HG02763 (cell line): ENCODE results near the gene C14orf180.
"Not testable (repeated sequence)": the region's sequence is repeated elsewhere in the genome, so short reads cannot be mapped to it uniquely, and the experiment has no call there.

ENCODE experiments used
- ATAC-seq: cut with Tn5 transposase; IDR thresholded peaks from one replicate; pipeline ENCODE4 v1.9.1; 2021; ENCODE audit warnings: mild to moderate bottlenecking, moderate library complexity; ENCODE audit not compliant: unreplicated experiment

C14orf180 gene

GRCh38 chr14:104604458-104605449 is 25.2 kb downstream of the C14orf180 start, which contains the start of gene TMEM179:
TSS of gene TMEM179 (minus strand) at chr14:104604772. CDS start at chr14:104604741, 31 bp downstream.
- ATAC-seq: no peak

GRCh38 chr14:104609666-104610065 is 30.1 kb downstream of the C14orf180 start:
- no peak for ATAC-seq

GRCh38 chr14:104610749-104611310 is 31.3 kb downstream of the C14orf180 start:
- ATAC-seq: no peak

GRCh38 chr14:104611881-104612280 is 32.3 kb downstream of the C14orf180 start:
- no peak for ATAC-seq

- ATAC-seq: no peak
Observed at GRCh38 chr14:104614126-104614812, 34.7 kb downstream of the C14orf180 start.

- no peak for ATAC-seq
Observed at GRCh38 chr14:104624939-104625338, 45.4 kb downstream of the C14orf180 start.

- no peak for ATAC-seq
Observed at GRCh38 chr14:104632781-104633180, 53.2 kb downstream of the C14orf180 start.

GRCh38 chr14:104633276-104634137 is 53.9 kb downstream of the C14orf180 start:
- no peak for ATAC-seq

GRCh38 chr14:104634138-104634760 is 54.7 kb downstream of the C14orf180 start:
- no peak for ATAC-seq

- no peak for ATAC-seq
Observed at GRCh38 chr14:104634886-104635570, 55.5 kb downstream of the C14orf180 start.

GRCh38 chr14:104635717-104636116 is 56.2 kb downstream of the C14orf180 start:
- no peak for ATAC-seq

- no peak for ATAC-seq
Observed at GRCh38 chr14:104636131-104636530, 56.6 kb downstream of the C14orf180 start.

GRCh38 chr14:104636846-104637545 is 57.4 kb downstream of the C14orf180 start:
- not testable (repeated sequence) for ATAC-seq

- ATAC-seq: no peak
Observed at GRCh38 chr14:104637546-104638003, 58.0 kb downstream of the C14orf180 start.

GRCh38 chr14:104638190-104638589 is 58.6 kb downstream of the C14orf180 start:
- no peak for ATAC-seq

- ATAC-seq: no peak
Observed at GRCh38 chr14:104638927-104639450, 59.4 kb downstream of the C14orf180 start.

GRCh38 chr14:104639471-104639870 is 59.9 kb downstream of the C14orf180 start:
- no peak for ATAC-seq
